Ammon's horn (tissue), 1 donor: Measurements from ENCODE around the gene LPIN1.
"Not testable (repeated sequence)": the region's sequence is repeated elsewhere in the genome, so short reads cannot be mapped to it uniquely, and the experiment has no call there.

Experiments
- DNase-seq: peaks from one replicate; pipeline ENCODE4 v3.0.0-alpha.2; 2016; ENCODE audit warnings: low spot score

Gene LPIN1

DNA sequence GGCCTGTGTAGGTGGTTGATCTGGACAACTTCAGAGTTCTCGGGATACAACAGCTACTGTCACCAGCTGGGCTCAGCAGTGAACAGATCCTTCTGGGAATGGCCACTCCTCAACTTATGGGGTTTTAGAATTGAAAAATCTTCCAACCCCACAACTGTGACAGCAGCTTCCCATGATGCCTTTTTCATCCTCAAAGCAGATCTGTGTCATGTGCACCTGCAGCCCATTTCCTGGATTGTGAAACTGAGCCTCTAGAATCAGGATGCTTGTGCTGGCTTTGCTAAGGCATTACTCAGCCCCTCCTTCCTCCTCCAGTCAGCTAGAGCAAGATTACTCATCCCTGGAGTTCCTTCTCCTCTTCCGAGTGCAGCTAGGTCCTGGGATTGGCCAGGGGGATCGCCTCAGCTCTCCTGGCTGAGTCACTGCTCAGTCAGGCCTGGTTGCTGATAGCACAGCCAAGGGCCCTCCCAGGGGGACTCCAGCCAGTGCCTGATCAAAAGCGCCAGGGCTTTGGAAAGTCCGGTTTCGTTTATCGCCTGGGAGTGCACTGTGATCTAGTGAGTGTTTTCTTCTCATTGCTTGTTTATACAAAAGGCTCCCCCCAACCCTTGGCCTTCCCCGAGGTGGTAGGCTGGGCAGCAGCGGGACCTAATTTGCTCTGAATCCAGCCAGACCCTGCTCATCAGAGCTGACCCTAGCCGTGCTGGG is 2.4 kb upstream of the LPIN1 start:
- DNase-seq, result peak; percentile 87

GRCh38 chr2:11744631-11745394 is 1.6 kb upstream of the LPIN1 start:
- DNase-seq, result peak; percentile 41

- DNase-seq, result no peak
These were observed 638 bp upstream of the LPIN1 start for GRCh38 chr2:11745613-11746375.

DNA sequence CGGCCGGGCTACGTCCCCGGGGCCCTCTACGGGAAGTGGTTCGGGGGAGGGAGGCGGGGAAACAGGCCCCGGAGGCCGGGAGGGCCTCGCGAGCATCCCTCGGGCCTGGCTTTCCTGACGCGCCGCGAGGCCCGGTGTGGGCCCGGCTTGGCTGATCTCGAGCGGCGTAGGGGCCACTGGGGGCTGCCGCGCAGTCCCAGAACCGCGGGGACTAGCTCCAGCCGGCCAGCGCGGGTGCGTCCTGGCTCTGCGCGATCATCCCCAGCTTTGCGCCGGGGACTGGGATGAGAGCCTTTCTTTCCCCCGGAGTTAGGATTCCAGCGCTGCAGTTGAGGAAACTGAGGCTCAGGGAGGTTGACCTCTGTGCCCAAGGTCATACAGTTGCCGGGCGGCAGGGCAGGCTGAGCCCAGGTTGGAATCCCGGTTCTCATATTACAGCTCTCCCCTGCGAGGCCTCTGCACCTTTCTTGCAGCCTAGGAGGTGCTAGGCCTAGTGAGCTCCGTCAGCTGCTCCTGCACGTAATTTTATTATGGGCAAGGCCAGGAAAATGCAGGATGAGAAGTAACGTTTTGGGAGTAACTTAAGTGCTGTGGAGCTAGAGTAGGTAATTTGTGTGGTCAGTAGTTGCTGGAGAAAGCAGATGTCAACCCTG is 501 bp downstream of the LPIN1 start:
- DNase-seq, result no peak

DNA sequence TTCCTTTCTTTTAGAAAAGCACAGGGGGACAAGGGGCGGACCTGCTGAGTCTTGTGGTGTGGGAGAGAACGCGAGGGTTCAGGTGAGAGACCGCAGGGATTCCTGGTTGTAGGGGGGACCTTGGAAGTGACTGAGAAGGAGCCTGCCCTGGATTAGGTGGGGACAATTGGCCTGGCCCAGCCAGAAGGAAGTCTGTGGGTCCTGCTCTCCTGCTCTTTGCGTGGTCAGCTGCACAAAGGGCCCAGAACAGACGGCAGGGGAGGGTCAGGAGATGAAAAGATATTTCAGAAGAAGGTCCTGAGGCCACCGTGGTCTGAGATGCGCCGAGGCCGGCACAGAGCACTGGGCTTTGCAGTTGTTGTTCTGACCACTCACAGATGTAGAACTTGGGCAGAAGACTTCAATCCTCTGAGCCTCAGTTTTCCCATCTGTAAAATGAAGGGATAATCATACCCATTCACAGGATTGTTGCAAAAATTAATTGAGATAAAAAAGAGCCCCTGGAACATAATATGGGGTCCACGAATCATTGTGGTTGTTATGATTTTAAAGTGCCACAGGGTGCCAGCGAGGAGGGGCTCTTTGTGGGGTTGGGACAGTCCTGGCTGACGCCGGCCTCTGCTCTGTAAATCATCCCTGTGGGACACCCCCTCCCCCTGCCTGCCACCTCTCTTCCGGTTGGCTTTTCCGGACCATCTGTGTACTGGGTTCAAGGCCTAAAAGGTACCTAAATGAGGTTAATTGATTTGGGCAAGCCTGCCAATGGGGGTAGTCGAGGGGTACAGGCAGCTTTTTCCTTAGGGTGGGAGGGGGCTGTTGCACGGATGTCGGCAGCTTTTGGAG is 1.8 kb downstream of the LPIN1 start:
- DNase-seq, result no peak

DNA sequence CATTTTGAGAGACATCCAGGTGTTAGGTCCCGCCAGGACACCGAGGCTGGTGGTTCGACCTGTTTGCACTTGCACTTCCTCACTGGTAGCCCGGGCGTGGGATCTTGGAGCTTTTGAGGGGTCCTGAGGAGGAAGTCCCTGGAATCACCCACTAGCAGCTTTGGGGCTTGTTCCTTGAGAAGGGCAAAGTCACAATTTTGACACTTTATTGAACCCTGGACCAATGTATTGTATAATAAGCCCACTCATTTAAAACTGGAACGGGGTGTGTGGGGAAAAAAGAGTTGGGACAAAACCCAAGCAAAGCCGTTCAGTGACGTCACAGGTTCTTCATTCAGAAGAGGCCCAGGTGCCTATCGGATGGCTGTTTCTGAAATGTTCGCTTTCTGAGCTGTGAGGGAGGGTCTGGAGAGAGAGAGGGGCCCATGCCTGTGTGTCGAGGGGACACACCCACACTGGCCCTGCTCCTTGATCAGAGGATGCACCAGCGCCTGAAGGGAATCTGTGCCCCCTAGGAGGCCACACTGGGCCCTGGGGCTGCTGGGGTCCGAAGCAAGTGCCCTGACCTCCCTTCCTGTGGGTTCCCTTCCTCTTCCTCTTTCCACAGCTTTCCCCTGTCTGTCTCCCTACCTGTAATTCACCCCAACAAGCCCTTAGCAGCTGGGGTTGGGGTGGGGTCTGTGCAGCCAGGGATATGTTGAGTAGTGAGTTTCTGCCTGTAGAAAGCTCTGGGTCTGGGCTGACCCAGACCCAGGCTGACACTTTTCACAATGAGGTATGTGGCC is 2.6 kb downstream of the LPIN1 start:
- no peak for DNase-seq

GRCh38 chr2:11749646-11750349 is 3.4 kb downstream of the LPIN1 start:
- no peak for DNase-seq

DNA sequence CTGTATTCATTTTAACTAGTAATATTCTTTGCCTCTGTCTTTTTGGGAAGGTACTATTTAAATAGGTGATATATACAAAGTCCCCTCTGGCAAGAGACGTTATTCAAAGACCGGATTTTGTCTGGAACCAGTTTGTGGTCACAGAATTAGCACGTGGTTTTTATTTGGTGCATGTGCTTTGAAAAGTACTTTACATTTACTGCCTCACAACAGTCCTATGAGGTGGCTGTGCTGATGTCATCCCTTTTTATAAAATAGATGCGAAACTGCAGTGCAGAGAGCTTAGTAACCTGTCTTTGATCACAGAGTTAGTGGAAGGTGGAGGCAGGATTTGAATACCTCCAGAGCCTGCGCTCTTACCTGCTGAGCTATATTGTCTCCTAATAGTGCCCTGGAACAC is 4.0 kb downstream of the LPIN1 start:
- DNase-seq, result no peak

GRCh38 chr2:11750917-11751316 is 4.5 kb downstream of the LPIN1 start:
- DNase-seq, result no peak

GRCh38 chr2:11752906-11753305 is 6.5 kb downstream of the LPIN1 start:
- no peak for DNase-seq

DNA sequence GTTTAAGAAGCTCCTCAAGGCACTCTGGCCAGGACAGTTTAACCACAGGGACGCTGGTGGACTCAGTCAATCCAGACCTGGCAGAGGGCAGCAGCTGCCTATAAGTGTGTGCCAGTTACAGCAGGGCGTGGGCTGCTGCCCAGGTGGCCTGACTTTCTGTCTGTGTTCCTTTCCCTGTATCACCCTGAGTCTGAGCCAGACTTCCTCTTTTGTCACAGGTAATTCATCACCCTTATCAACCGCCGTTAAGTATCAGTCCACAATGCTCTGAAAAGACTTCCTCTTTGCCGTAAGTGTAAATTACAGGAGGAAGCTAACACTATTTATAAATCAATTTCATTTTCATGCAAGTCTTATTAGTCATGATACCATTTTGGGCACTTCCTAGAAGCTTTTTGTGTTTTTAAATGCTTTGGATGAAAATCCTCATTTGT is 7.0 kb downstream of the LPIN1 start:
- no peak for DNase-seq

GRCh38 chr2:11753886-11754699 is 7.7 kb downstream of the LPIN1 start:
- DNase-seq, result no peak

DNA sequence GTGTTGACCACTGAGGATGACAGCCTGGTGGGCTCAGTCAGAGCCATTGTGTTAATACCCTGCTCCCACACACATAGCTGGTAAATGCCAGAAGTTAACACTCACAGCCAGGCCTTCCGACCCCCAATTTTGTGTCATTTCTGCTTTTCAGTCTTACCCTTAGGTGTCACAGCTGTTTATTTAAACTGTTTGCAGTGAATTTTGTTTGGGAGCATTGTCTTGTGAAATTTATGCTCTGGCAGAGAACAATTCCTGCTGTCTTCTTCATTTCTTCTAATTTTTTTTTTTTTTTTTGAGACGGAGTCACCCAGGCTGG is 8.2 kb downstream of the LPIN1 start:
- no peak for DNase-seq

DNA sequence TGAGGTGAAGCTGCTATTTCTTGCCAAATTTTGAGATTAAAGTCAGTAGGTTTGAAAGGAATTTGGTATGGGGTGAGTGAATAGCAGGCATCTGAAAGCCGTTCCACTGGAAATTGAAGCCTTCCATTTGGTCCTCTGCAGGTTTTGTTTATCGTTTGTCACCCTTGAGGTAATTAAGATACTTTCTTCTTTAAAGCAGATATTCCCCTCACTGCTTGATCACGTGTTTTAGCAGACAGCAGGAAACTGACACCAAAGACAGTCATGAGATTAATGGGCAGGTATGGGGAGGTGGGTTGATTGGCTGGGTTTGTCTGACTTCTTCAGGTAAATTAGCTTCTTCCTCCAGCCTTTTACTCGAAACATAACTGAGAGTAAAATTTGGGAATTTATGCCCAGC is 10.7 kb downstream of the LPIN1 start:
- DNase-seq, result no peak

DNA sequence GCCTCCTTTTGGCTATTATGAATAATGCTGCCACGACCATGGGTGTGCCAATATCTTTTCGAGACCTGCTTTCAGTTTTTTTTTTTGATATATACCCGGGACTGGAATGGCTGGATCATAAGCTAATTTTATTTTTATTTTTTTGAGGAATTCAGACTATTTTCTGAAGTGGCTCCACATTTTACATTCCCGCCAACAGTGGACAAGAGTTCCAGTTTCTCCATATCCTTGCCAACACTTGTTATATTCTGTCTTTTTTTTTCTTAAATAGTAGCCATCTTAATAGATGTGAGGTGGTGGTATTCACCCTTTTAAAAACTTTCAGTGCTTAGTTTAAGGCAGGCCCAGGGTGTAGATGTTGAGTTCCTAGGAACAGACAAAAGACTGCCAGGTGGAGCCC is 11.8 kb downstream of the LPIN1 start:
- DNase-seq, result no peak

DNA sequence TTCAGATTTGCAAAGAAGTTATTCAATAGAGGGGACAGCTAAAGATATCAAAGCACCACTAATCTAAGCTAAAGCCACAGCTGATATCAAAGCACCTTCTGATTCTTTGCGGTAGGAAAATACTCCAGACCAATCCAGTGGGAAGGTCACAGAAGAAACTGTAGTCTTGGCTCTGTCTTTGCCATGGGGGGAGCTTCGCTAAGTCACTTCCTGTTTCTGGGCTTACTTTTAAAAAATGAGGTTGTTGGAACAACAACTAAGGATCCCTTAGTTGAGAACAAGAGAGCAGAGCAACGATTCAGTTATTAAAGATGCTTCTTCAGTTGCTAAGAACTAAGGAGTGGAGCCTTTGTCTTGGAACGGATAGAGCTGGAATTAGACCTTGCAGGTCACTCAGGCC is 12.2 kb downstream of the LPIN1 start:
- DNase-seq, result no peak

- DNase-seq, result not testable (repeated sequence)
These were observed 12.9 kb downstream of the LPIN1 start for GRCh38 chr2:11759182-11759975.

GRCh38 chr2:11761259-11761658 is 14.8 kb downstream of the LPIN1 start:
- DNase-seq, result no peak
